Stimulated activated CD8-positive, alpha-beta memory T cell treated with anti-CD3 and anti-CD28 coated beads, Interleukin-7, amount 100 ng/mL, for 4 hours (primary cell): Measurements from ENCODE around the gene DNMT3A.
A peak's percentile ranks its signal among the peaks of the same experiment; 100 is the strongest.

ENCODE experiments used
- DNase-seq, 2 donors: peaks; one replicate each; pipeline ENCODE4 v3.0.0-alpha.2; 2020; ENCODE audit warnings: low read depth in 2 of 2

DNMT3A gene

DNA sequence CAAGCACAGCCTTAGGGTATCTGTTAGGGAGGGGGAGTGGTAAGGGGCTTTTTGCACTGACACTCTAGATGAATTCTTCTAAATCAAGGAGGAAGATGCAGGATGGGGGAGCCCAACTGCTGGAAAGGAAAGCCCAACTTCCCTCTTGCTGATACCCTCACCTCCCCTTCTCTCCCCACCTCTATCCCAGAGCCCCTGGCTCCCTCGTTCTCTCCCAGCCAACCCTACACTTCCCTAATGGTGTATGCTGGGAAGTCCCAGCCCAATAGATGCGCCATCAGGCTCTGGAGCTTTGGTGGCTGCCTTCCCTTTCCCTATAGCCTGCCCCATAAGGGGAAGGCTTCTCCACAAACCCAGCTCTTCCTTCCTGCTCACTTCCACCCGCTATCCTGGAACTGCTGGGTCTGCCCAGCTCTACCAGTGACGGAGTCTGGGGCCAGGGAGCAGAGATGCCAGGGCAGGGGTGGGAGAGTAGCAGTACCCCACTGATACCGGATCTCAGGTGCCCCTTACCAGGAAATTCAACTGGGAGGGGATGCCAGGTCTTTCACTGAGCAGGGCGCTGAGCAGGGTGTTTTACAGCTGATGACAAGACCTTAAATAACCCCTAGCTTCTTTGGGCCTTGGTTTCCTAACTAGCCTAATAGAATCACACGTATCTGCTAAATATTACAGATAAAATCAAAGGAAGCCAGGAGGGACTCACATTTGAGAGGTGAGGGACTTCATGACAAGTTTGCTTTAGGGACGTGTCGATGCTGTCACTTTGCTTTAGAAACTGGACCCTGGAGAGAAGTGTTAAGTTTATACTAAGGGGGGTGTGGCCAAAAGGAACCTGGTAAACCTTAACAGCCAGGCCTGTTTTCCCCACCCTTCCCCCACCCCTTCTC is 82.6 kb downstream of the DNMT3A start:
- DNase-seq = no peak

- no peak for DNase-seq
These were observed 83.5 kb downstream of the DNMT3A start for GRCh38 chr2:25257931-25258846.

DNA sequence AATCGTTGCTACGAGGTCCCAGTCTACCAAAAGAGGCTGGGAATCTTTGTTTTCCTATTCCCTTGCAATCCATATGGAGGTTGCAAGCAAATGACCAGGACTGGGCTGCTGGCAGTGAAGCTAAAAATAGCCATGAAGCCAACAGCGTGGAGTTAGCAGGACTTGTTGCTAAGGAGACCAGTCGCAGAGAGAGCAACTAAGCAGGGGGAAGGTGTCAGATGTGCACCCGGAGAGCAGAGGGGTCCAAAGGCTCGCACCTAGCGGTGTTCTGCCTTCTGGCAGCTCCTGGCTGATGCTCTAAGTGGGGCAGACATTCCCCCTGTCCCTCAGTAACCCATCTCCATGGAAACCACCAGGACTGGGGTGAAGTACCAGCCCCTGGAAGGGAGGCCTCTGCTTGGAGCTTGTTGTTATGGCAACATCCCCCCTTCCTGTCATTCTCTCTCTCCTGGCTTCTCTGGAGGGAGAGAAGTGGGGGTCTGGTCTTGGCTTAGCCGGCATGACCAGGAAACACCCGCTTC is 84.6 kb downstream of the DNMT3A start:
- no peak for DNase-seq

DNA sequence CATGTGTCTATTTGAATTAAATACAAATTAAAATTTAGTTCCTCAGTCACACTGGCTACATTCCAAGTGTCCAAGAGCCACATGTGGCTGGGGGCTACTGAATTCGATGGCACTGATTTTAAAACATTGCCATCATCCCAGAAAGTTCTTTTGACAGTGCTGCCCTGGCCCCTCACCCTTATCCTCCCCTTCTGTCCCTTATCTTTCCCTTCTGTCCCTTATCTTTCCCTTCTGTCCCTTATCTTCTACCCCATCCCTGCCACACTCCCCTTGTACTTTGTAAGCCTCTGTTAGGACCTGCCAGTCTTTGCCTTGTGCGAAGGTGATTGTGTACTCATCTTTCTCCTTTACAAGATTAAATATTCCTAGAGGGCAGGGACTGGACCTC is 85.2 kb downstream of the DNMT3A start:
- no peak for DNase-seq

GRCh38 chr2:25255745-25256487 is 85.8 kb downstream of the DNMT3A start:
- no peak for DNase-seq

DNA sequence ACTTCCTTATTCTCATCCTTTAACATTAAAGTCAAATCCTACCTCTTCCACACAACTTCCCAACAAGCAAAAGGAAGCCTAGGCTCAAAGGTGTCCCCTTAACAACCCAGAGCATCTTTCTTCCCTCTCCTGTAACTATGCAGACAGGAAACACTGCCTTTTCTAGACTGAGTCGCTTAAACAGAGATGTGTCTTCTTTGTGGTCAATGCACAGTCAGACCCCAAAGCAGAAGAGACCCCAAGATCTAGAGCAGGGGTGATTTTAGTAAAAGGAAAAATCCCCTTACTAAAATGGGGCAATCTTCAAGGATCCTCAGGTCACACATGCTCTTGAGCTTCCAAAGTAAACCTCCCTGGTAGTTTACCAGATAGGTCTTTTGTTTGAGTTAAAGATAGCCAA is 86.8 kb downstream of the DNMT3A start:
- DNase-seq = no peak

DNA sequence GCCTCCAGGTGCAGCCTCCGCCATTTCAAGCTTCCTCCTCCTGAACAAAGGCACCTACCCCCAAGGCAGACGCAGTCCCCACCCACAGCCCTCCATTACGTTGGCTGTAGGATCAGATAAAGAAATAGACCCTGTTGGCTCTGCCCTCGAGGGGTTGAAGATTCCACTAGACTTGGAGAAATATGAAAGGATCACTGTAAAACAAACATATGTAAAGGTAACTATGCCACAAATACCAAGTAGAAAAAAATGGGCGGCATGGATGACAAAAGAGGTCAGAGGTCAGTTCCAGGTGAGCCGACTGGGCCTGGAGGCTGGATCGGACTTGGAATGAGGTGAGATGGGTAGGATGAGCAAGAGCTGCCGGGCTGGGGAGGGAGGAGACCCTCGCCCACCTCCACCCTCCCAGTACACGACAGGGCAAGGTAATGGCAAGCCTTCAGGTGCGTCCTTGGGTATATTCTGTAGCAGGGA is 88.5 kb downstream of the DNMT3A start:
- DNase-seq = no peak

GRCh38 chr2:25252291-25253152 is 89.2 kb downstream of the DNMT3A start:
- peak in 1 of 2 donors; percentile 57 for DNase-seq

DNA sequence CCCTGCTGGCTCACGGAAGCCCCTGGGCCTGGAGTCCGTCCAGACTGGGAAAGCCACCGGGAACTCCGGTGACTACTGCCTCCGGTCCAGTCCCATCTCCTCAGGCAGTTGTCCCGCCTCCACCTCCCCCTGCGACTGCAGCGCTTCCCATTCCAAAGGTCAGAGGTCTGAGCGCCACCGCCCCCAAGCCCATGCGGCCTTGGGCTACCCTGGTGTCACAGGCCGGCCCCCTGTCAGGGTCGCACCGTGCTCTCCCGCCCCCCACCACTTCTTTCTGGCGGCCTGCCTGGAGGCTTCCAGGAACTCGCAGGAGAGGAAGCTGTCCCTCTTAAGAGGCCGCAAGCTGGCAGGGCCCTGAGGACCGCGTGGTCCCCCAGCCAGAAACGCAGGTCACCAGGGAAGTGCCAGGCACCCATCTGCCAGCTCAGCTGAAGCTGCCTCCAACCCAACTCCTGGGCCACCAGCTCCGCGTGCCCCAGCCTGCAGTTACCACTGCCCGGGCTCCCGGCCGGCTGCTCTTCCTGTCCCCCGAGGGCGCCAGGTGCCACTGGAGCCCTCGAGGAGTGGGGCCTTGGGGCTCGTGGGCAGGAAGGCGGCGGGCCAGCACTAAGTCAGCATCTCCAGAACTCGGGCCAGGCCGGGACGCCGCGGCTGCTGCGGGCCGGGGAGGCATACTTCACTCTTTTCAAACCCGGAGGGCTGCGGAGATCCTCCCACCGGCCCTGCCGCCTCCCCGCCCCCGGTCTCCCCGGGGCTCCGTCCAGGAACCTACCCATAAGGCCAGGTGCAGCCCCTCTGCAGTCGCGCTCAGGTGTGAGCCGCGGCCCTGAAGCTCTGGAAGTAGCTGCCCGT is 90.1 kb downstream of the DNMT3A start:
- DNase-seq = peak in 1 of 2 donors; percentile 47

- no peak for DNase-seq
These were observed 90.7 kb downstream of the DNMT3A start for GRCh38 chr2:25251071-25251421.

- DNase-seq = peak in 1 of 2 donors; percentile 25
These were observed 91.2 kb downstream of the DNMT3A start for GRCh38 chr2:25250331-25251070.

- DNase-seq = no peak
These were observed 91.9 kb downstream of the DNMT3A start for GRCh38 chr2:25249785-25250184.

- no peak for DNase-seq
These were observed 93.8 kb downstream of the DNMT3A start for GRCh38 chr2:25247792-25248512.

DNA sequence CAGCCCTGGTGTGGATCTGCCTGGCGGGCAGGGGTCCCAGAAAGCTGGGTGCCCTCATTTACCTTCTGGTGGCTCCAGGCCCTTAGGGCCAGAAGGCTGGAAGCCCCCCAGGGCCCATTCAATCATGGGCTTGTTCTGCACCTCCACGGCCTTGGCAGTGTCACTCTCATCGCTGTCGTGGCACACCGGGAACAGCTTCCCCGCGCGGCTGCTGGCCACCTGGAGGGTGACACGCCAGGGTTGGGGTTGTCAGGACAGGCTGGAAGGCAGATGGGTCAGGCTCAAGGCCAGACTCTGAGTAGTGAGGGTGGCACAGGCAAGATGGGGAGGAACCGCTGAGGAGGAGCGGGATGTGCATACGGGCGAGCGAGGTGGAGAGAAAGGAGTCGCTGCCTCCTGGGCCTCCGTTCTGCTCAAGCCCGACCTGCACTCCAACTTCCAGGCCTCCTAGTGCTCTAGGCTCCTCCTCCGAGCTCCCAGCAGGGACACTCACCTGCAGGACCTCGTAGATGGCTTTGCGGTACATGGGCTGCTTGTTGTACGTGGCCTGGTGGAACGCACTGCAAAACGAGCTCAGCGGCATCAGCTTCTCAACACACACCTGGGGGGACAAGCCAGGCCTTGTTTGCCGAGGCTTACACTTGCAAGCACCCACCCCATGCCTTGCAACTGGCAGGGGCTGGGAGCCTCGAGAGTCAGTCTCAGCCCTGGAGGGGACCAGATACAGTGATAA is 95.0 kb downstream of the DNMT3A start:
- DNase-seq = no peak

- DNase-seq = no peak
These were observed 95.7 kb downstream of the DNMT3A start for GRCh38 chr2:25246001-25246400.

DNA sequence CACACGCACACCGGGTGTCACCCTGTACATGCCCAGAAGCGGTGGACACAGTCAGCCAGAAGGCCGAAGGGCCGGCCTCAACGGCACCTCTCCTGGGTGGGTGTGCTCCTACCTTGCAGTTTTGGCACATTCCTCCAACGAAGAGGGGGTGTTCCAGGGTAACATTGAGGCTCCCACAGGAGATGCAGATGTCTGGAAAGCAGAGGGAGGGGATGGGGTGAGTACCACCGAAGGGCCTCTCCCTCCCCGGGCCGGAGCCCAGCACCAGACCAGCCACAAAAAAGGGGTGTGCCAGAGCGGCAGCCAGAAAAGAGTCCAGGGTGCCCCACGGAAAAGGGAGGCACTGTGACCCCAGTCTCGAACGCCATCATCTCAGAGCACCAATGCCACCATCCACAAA is 96.6 kb downstream of the DNMT3A start:
- DNase-seq = no peak

DNA sequence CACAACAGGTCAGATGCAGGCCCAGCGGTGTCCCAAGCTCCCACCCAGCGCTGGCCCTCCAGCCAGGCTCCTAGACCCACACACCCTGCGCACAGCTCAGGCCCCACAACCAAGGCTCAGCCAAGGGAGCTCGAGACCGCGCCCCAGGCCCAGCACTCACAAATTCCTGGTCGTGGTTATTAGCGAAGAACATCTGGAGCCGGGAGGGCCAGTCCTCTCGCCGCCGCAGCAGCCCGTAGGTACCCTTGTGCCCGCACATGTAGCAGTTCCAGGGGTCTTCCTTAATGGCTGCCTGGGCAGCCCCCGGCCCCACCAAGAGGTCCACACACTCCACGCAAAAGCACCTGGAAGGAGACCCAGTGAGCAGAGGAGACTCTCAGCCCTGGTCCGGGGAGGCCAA is 97.7 kb downstream of the DNMT3A start:
- DNase-seq = no peak

DNA sequence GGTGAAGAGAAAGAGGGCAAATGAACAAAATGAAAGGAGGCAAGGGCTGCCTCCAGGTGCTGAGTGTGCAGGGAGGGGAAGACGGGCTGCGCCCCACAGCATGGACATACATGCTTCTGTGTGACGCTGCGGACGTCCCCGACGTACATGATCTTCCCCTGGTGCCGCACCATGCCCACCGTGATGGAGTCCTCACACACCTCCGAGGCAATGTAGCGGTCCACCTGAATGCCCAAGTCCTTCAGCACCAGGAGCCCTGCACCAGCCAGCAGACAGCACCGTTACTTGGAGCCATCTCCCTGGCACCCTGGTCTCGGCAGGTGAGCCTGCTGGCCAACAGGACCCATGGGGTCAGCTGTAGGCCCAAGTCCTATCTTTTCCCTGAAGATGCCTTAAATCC is 100.3 kb downstream of the DNMT3A start:
- DNase-seq = no peak
